Neural cell (in vitro differentiated cells): ENCODE measurements around the gene ANKFY1. TPM values are rescaled to one million over a fixed set of nuclear protein-coding genes. Genes with fewer than 3 reads are reported as not detected.

Source experiments
- H2AFZ ChIP-seq: fragments of 200-600, 300-800 bp; sonication (generic), shearing (Covaris generic); 2 replicates; pipeline ENCODE4 v1.6.0; 2014; ENCODE audit warnings: low read depth, mild to moderate bottlenecking, antibody characterized with exemption, low read length, moderate library complexity
- H3F3A ChIP-seq: fragments of 200-600 bp; shearing (Covaris generic); 2 replicates; pipeline ENCODE4 v1.6.1; 2016; ENCODE audit warnings: mild to moderate bottlenecking, moderate library complexity, mixed read lengths, antibody characterized with exemption, low read length; ENCODE audit not compliant: insufficient read depth, poor library complexity, severe bottlenecking
- H3K27ac ChIP-seq: fragments of 200-600, 300-800 bp; sonication (generic), shearing (Covaris generic); 2 replicates; pipeline ENCODE4 v1.5.1; 2014; ENCODE audit warnings: mild to moderate bottlenecking, low read length, moderate library complexity
- H3K27me3 ChIP-seq: fragments of 300-800, 200-600 bp; sonication (generic), shearing (Covaris generic); 2 replicates; pipeline ENCODE4 v1.6.0; 2014; ENCODE audit warnings: mild to moderate bottlenecking, low read depth, low read length, moderate library complexity; ENCODE audit not compliant: insufficient read depth
- H3K36me3 ChIP-seq: fragments of 300-800, 200-600 bp; sonication (generic), shearing (Covaris generic); 2 replicates; pipeline ENCODE4 v1.5.1; 2014; ENCODE audit warnings: mild to moderate bottlenecking, antibody characterized with exemption, low read length, moderate library complexity; ENCODE audit not compliant: insufficient read depth
- H3K4me2 ChIP-seq: fragments of 300-800, 200-600 bp; sonication (generic), shearing (Covaris generic); 2 replicates; pipeline ENCODE4 v1.6.0; 2014; ENCODE audit warnings: mild to moderate bottlenecking, low read length
- H3K4me3 ChIP-seq: fragments of 300-800, 200-600 bp; sonication (generic), shearing (Covaris generic); 2 replicates; pipeline ENCODE4 v1.5.1; 2014; ENCODE audit warnings: mild to moderate bottlenecking, low read length, moderate library complexity
- H3K79me2 ChIP-seq: fragments of 200-600 bp; shearing (Covaris generic); replicated peaks from 2 replicates; pipeline ENCODE4 v1.6.0; 2014; ENCODE audit warnings: mild to moderate bottlenecking, low read length, moderate library complexity; ENCODE audit not compliant: insufficient read depth
- H3K9ac ChIP-seq: fragments of 300-800, 200-600 bp; sonication (generic), shearing (Covaris generic); 2 replicates; pipeline ENCODE4 v1.6.1; 2016; ENCODE audit warnings: mild to moderate bottlenecking, low read length, mixed read lengths
- H3K9me2 ChIP-seq: fragments of 200-600 bp; shearing (Covaris generic); 2 replicates; pipeline ENCODE4 v1.6.1; 2016; ENCODE audit warnings: mild to moderate bottlenecking, low read length, mixed read lengths; ENCODE audit not compliant: insufficient read depth
- H3K9me3 ChIP-seq: fragments of 200-600, 300-800 bp; sonication (generic), shearing (Covaris generic); 2 replicates; pipeline ENCODE4 v1.6.1; 2016; ENCODE audit warnings: mild to moderate bottlenecking, mixed run types, low read length, moderate library complexity, mixed read lengths
- H4K20me1 ChIP-seq: fragments of 200-600 bp; shearing (Covaris generic); 2 replicates; pipeline ENCODE4 v1.6.1; 2016; ENCODE audit warnings: mild to moderate bottlenecking, mixed run types; ENCODE audit not compliant: insufficient read depth
- EP300 ChIP-seq: fragments of 450-650 bp; conservative IDR thresholded peaks from 2 replicates; pipeline ENCODE4 v1.6.1; 2014; ENCODE audit warnings: antibody characterized with exemption, mild to moderate bottlenecking, moderate library complexity; ENCODE audit not compliant: poor library complexity, severe bottlenecking
- EZH2 ChIP-seq: fragments of 200-600, 300-800 bp; shearing (Covaris generic), sonication (generic); IDR thresholded peaks from 2 replicates; pipeline ENCODE4 v1.6.1; 2014; ENCODE audit warnings: antibody characterized with exemption, low read length, borderline replicate concordance, mild to moderate bottlenecking; ENCODE audit not compliant: insufficient read depth, poor library complexity, severe bottlenecking
- MXI1 ChIP-seq: fragments of 450-650 bp; conservative IDR thresholded peaks from 2 replicates; pipeline ENCODE4 v1.6.1; 2014; ENCODE audit warnings: antibody characterized with exemption, mild to moderate bottlenecking; ENCODE audit not compliant: poor library complexity, severe bottlenecking
- POLR2AphosphoS5 ChIP-seq: IDR thresholded peaks from 2 replicates; pipeline ENCODE4 v1.6.1; 2012
- RAD21 ChIP-seq: fragments of 450-650 bp; conservative IDR thresholded peaks from 2 replicates; pipeline ENCODE4 v1.6.1; 2014; ENCODE audit warnings: antibody characterized with exemption, mild to moderate bottlenecking, moderate library complexity
- REST ChIP-seq: IDR thresholded peaks from 2 replicates; pipeline ENCODE4 v1.6.1; 2012; ENCODE audit warnings: borderline replicate concordance
- SMC3 ChIP-seq: fragments of 450-650 bp; conservative IDR thresholded peaks from 2 replicates; pipeline ENCODE4 v1.6.1; 2014; ENCODE audit warnings: antibody characterized with exemption, mild to moderate bottlenecking, moderate library complexity; ENCODE audit not compliant: poor library complexity
- TAF1 ChIP-seq: IDR thresholded peaks from 2 replicates; pipeline ENCODE4 v1.6.1; 2012; ENCODE audit warnings: low read depth
- polyA plus RNA-seq: library from polyadenylated mRNA; depleted of rRNA; stranded (reverse); fragments of >200 nt; gene quantifications from 2 replicates; pipeline ENCODE4 v1.2.3, GENCODE V29; 2014
- TF ChIP-seq, protein P1 (sequence below): fragments of 450-650 bp; IDR thresholded peaks from 2 replicates; pipeline ENCODE4 v1.5.1; 2014; ENCODE audit warnings: antibody characterized with exemption, mild to moderate bottlenecking, moderate library complexity; ENCODE audit not compliant: poor library complexity, severe bottlenecking

Gene ANKFY1
- polyA plus RNA-seq, 1 donor from 2014 or later: 25.6 TPM

DNA sequence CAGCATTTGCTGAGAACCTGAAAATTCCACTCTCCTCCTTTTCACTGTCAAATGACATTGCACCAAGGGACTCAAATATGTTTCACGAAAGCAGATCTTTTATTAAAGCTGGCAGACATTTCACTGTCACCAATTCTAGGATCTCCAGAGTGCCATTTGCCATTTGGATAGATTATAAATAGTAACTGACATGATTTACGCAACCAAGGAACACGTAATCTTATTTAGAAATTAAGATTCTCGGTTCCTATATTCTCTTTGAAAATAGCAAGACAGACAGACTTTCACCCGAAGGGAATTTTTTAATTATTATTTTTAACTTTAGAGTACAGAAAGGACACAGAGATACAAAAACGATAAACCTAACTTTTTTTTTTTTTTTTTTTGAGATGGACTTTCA, 49.6 kb downstream of the ANKFY1 start:
- Histone ChIP-seq H3K79me2 (no peaks in the 10 kb centered on the region), H3K36me3 (no peaks in the 10 kb centered on the region), H3K4me3 (no peak overlapping the region), H4K20me1 (no peaks in the 10 kb centered on the region), H3F3A (peaks cover 3% of the 10 kb centered on the region), H3K9ac (no peak overlapping the region), H3K27ac (no peak overlapping the region), H3K9me2 (no peaks in the 10 kb centered on the region), H2AFZ (no peak overlapping the region), H3K4me2 (no peak overlapping the region), H3K9me3 (no peaks in the 10 kb centered on the region), H3K27me3 (no peaks in the 10 kb centered on the region)
- TF ChIP-seq, protein P1, sequence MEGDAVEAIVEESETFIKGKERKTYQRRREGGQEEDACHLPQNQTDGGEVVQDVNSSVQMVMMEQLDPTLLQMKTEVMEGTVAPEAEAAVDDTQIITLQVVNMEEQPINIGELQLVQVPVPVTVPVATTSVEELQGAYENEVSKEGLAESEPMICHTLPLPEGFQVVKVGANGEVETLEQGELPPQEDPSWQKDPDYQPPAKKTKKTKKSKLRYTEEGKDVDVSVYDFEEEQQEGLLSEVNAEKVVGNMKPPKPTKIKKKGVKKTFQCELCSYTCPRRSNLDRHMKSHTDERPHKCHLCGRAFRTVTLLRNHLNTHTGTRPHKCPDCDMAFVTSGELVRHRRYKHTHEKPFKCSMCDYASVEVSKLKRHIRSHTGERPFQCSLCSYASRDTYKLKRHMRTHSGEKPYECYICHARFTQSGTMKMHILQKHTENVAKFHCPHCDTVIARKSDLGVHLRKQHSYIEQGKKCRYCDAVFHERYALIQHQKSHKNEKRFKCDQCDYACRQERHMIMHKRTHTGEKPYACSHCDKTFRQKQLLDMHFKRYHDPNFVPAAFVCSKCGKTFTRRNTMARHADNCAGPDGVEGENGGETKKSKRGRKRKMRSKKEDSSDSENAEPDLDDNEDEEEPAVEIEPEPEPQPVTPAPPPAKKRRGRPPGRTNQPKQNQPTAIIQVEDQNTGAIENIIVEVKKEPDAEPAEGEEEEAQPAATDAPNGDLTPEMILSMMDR: no peak
- TF ChIP-seq TAF1 (no peak), EP300 (no peak), POLR2AphosphoS5 (no peak), SMC3 (no peak), EZH2 (no peak), MXI1 (no peak), REST (no peak), RAD21 (no peak)

- no peak overlapping the region for H3K4me2 ChIP-seq
- H3K27me3 ChIP-seq: no peaks in the 10 kb centered on the region
- H3K9ac ChIP-seq: no peak overlapping the region
- H4K20me1 ChIP-seq: no peaks in the 10 kb centered on the region
- H3K4me3 ChIP-seq: no peak overlapping the region
- H3K9me3 ChIP-seq: no peaks in the 10 kb centered on the region
- H3F3A ChIP-seq: no peaks in the 10 kb centered on the region
- no peaks in the 10 kb centered on the region for H3K9me2 ChIP-seq
- TF ChIP-seq RAD21 (no peak), EZH2 (no peak), TAF1 (no peak), MXI1 (no peak), POLR2AphosphoS5 (no peak), SMC3 (no peak), REST (no peak), EP300 (no peak)
- TF ChIP-seq, protein P1: no peak
- no peak overlapping the region for H3K27ac ChIP-seq
- no peaks in the 10 kb centered on the region for H3K79me2 ChIP-seq
- H2AFZ ChIP-seq: no peak overlapping the region
- H3K36me3 ChIP-seq: no peaks in the 10 kb centered on the region
Observed at GRCh38 chr17:4209611-4210010, 54.2 kb downstream of the ANKFY1 start.
